HG03045 (cell line): ENCODE data around the gene KIT.

Experiments
- ATAC-seq: cut with Tn5 transposase; IDR thresholded peaks from one replicate; pipeline ENCODE4 v1.9.1; 2021; ENCODE audit warnings: mild to moderate bottlenecking, moderate library complexity; ENCODE audit not compliant: unreplicated experiment

Gene KIT

GRCh38 chr4:54742636-54743399 lies 85.1 kb downstream of the KIT start:
- no peak for ATAC-seq

- ATAC-seq = no peak
These were observed 85.8 kb downstream of the KIT start for GRCh38 chr4:54743562-54743961.

- ATAC-seq = no peak
These were observed 86.7 kb downstream of the KIT start for GRCh38 chr4:54744487-54744886.

- ATAC-seq = no peak
These were observed 87.4 kb downstream of the KIT start for GRCh38 chr4:54745031-54745770.

- ATAC-seq = no peak
These were observed 88.5 kb downstream of the KIT start for GRCh38 chr4:54746218-54746617.

GRCh38 chr4:54750341-54750740 lies 92.6 kb downstream of the KIT start:
- no peak for ATAC-seq

GRCh38 chr4:54754394-54754793 lies 96.6 kb downstream of the KIT start:
- no peak for ATAC-seq

GRCh38 chr4:54764476-54764875 lies 106.7 kb downstream of the KIT start:
- no peak for ATAC-seq

GRCh38 chr4:54767376-54767775 lies 109.6 kb downstream of the KIT start:
- ATAC-seq = no peak

GRCh38 chr4:54773022-54773421 lies 115.3 kb downstream of the KIT start:
- no peak for ATAC-seq

- ATAC-seq = no peak
These were observed 121.3 kb downstream of the KIT start for GRCh38 chr4:54779036-54779435.

- no peak for ATAC-seq
These were observed 121.9 kb downstream of the KIT start for GRCh38 chr4:54779476-54780148.

GRCh38 chr4:54780149-54780495 lies 122.4 kb downstream of the KIT start:
- no peak for ATAC-seq

GRCh38 chr4:54781756-54782155 lies 124.0 kb downstream of the KIT start:
- ATAC-seq = no peak

- no peak for ATAC-seq
These were observed 125.8 kb downstream of the KIT start for GRCh38 chr4:54783402-54784110.

- ATAC-seq = no peak
These were observed 126.5 kb downstream of the KIT start for GRCh38 chr4:54784161-54784671.
